AG09319 (cell line): ENCODE measurements around the gene DNAJC1.

ENCODE experiments used
- DNase-seq: peaks from one replicate; pipeline ENCODE4 v3.0.0-alpha.2; 2010; ENCODE audit warnings: low read depth; ENCODE audit errors: extremely low read depth
- CTCF ChIP-seq: IDR thresholded peaks from 2 replicates; pipeline ENCODE4 v1.5.1; 2011; ENCODE audit warnings: low read depth, mild to moderate bottlenecking, inconsistent platforms, low read length, moderate library complexity

DNAJC1 gene

GRCh38 chr10:21925851-21926250 is 77.7 kb downstream of the DNAJC1 start:
- TF ChIP-seq CTCF: no peak
- no peak for DNase-seq

DNA sequence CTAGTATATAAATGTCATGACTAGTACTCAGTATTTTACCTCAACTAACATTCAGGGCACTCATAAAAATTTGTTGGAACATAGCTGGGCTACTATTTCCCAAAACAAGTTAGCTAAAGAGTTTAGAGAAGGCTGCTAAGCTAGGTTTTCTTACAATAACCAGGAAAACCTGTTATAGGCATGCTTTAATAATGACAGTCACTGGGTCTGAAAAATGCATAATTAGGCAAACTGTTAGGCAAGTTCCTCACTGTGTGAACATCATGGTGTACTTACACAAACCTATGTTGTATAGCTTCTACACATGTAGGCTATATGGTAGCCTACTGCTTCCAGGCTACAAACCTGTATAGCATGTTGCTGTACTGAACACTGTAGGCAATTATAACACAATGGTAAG is 79.0 kb downstream of the DNAJC1 start:
- no peak for TF ChIP-seq CTCF
- DNase-seq: no peak

GRCh38 chr10:21920633-21921032 is 82.9 kb downstream of the DNAJC1 start:
- DNase-seq: no peak
- no peak for TF ChIP-seq CTCF

- TF ChIP-seq CTCF: no peak
- no peak for DNase-seq
Observed at GRCh38 chr10:21919906-21920305, 83.6 kb downstream of the DNAJC1 start.

- DNase-seq: no peak
- TF ChIP-seq CTCF: no peak
Observed at GRCh38 chr10:21919117-21919516, 84.4 kb downstream of the DNAJC1 start.

- no peak for TF ChIP-seq CTCF
- DNase-seq: no peak
Observed at GRCh38 chr10:21912625-21913024, 90.9 kb downstream of the DNAJC1 start.

DNA sequence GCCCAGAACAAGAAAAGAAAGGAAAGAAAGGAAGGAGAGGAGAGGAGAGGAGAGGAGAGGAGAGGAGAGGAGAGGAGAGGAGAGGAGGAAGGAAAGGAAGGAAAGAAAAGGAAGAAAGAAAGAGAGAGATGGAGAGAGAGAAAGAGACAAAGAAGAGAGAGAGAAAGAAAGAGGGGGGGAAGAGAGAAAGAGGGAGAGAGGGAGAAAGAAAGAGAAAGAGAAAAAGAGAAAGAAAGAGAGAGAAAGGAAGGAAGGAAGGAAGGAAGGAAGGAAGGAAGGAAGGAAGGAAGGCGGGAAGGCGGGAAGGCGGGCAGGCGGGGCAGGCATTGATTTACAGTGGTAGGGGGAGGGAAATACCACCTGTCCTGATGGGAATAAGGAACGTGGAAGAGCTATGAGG is 92.7 kb downstream of the DNAJC1 start:
- DNase-seq: no peak
- no peak for TF ChIP-seq CTCF
